Activated CD4-positive, CD25-positive, alpha-beta regulatory T cell (primary cell): ENCODE measurements around the gene SMTNL2.
"Not testable (repeated sequence)": the region's sequence is repeated elsewhere in the genome, so short reads cannot be mapped to it uniquely, and the experiment has no call there.

Source experiments
- DNase-seq, 4 experiments: peaks; one replicate each; lab custom pipeline; 2025; lab: John Stamatoyannopoulos, UW

The SMTNL2 gene

DNA sequence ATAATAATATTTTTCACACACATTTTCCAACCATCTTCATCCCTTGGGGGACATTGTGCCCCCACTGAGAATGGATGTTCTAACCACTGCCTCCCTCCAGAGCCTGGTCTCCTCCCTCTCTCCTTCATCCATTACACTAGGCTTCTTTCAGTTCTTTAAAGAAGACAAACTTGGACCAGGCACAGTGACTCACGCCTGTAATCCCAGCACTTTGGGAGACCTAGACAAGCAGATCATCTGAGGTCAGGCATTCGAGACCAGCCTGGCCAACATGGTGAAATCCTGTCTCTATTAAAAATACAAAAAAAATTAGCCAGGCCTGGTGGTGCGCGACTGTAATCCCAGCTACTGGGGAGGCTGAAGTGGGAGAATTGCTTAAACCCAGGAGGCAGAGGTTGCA, 50.6 kb downstream of the SMTNL2 start:
- no peak for DNase-seq

- DNase-seq, result no peak
Measured at GRCh38 chr17:4635823-4636375, 51.6 kb downstream of the SMTNL2 start.

DNA sequence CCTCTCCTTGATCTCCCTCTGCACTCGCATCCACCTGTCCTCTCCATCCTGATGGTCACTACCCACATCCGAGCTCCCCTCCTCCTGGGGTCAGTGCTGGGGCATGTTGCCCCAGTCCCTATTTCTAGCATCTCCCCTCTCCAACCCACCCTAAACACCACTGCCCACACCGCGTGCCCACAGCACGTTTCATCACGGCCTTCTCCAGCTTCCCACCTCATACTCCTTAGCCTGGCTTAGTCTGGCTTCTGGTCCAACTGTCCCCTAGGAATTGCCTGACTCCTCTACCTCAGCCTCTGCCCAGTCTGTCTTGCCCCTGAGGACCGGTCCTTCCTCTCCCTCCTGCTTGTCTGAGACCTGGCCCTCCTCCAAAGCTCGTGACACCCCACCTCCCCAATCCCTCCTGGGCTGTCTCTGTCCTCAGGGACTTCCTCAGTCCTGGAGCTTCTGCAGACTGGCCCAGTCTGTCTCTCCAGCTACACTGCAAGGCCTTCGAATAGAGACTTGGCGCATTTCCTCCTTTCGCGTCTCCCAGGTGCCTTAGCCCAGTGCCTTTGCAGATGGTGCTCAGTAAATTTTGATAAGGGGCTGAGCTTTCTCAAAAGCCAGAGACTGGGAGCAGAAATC, 52.3 kb downstream of the SMTNL2 start:
- DNase-seq, result no peak

- DNase-seq, result not testable (repeated sequence)
Measured at GRCh38 chr17:4638766-4639165, 54.4 kb downstream of the SMTNL2 start.

DNA sequence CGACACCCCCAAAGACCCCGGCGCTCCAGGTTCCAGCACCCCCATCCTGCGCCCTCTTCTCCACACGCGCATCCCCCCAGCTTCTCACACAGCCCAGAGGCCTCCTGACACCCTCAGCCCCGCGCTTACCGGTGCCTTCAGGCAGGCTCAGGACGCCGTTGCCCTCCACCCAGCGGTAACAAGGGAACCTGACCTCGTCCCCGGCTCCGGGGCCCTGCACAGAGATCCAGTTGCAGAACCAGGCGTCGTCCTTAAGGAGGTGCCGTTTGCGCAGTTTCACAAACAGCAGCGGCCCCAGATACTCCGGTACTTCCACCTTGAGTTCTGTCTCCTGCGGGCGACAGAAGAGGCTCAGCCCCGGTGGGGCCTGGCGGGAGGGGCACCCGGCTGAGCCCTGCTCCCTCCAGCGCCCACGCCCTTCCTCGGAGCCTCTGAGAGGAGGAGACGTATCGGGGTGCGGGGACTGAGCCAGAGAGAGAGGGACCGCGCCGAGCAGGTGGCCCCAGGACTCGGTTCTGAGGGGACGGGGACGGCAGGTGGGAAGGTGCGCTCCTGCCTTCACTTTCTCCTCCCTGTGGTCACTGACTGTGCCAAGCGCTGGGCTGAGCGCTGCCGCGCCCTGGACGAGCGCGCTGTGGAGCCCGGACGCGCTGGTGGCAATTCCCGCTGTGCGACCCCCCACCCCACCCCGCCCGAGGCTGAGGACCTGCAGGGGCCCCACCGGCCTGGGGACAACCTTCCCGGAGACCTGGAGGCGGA, 55.2 kb downstream of the SMTNL2 start:
- not testable (repeated sequence) for DNase-seq

GRCh38 chr17:4640569-4641188, 56.4 kb downstream of the SMTNL2 start:
- not testable (repeated sequence) for DNase-seq

DNA sequence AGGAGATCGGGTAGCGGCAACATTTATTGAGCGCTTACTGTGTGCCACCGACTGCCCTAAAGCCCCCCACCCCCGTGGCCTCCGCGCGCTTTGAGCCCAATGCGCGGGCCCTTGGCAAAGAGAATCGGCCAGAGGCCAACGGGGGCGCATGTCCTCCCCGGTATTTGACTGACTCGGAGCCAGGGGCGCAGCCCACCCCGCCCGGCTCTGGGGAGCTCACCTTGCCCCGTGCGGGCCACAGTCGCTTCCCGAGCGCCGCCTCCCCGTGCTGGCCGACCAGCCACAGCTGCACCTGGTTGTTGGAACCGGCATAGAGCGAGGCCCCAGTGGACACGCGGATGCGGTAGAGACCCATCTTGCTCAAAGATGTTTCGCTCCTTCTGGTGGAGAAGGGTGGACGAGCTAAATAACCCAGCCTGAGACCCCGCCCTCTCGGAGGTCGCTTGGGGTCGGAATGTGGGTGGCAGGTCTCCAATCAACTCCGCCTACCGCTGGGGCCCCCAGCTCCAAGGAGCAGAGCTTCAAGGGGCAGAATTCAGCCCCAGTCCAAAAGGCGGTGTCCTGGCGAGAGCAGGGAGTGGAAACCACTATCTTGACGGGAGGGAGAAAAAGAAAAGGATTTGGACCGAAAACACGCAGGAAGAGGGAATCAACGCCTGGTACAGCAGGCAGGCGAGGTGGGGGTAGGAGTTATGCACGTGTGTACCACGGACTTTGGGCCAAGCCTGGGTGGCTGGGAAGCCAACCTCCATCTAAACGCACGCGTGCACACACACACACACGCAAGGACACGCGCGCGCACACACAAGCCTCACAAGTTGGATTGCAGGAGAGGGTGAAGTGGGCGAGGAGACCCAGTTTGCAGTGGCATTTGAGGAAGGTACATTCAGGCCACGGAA, 57.2 kb downstream of the SMTNL2 start, which contains the start of gene ALOX15:
TSS of gene ALOX15 (minus strand) at position 382 of the 899 bp plus-strand sequence. CDS start at position 355, 27 bp downstream.
- DNase-seq, result no peak

- DNase-seq, result no peak
Measured at GRCh38 chr17:4642286-4642685, 58.0 kb downstream of the SMTNL2 start.

GRCh38 chr17:4643676-4644075, 59.3 kb downstream of the SMTNL2 start:
- DNase-seq, result no peak

- DNase-seq, result no peak
Measured at GRCh38 chr17:4645642-4646041, 61.3 kb downstream of the SMTNL2 start.

- DNase-seq, result no peak
Measured at GRCh38 chr17:4648741-4649140, 64.4 kb downstream of the SMTNL2 start.

DNA sequence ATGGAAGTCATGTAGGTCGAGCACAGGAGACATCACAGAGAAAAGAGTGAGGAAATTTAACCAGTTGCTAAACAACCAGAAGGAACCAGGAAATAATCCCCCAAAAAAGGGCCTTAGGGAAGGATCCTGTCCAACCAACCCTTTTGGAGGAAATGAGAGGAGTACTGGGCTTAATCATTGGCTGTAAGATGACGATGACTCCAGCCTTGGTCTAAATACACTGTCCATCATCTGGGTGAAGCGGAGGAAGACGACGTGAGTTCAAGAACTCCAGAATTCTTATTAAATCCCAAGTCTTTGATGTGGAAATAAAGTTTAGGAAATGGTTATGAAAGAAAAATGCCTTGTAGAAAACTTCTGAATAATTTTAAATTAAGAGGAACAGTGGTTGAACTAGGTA, 68.7 kb downstream of the SMTNL2 start:
- DNase-seq, result no peak

DNA sequence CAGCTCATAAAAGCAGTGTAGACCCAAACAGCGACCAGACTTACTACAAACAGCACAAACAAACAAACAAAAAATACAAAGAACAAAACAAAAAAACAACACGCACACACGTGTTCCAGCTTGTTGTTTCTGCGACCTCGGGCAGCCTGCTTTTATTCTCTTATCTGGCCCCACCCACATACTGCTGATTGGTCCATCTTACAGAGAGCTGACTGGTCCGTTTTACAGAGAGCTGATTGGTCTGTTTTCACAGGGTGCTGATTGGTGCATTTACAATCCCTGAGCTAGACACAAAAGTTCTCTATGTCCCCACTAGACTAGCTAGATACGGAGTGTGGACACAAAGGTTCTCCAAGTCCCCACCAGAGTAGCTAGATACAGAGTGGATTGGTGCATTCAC, 71.6 kb downstream of the SMTNL2 start:
- not testable (repeated sequence) for DNase-seq

DNA sequence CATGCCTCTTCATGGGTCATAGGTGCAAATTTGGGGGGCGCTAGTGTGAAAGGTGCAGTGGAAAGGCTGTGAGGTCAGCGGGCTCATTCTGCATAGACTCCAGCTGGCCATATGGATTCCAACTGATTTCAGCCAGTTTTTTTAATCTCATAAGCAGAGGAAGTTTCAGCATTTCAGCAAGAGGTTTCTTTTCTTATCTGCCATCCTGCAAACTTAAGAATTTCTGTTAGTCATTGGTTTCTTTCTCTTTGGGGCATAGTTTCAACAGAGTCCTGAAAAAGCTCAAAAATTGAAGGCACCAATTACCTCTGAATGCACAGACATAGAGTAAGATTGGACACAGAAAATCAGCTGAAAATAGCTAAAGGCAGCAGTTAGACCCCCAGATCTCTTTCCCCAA, 73.3 kb downstream of the SMTNL2 start:
- no peak for DNase-seq
